GM12873 (cell line): Measurements from ENCODE around the gene JDP2.

Source experiments
- CTCF ChIP-seq: IDR thresholded peaks from 2 replicates; pipeline ENCODE4 v1.5.1; 2012; ENCODE audit warnings: low read depth, mild to moderate bottlenecking, moderate library complexity, low read length, control low read depth; ENCODE audit not compliant: insufficient read depth; ENCODE audit errors: missing control alignments

The JDP2 gene

DNA sequence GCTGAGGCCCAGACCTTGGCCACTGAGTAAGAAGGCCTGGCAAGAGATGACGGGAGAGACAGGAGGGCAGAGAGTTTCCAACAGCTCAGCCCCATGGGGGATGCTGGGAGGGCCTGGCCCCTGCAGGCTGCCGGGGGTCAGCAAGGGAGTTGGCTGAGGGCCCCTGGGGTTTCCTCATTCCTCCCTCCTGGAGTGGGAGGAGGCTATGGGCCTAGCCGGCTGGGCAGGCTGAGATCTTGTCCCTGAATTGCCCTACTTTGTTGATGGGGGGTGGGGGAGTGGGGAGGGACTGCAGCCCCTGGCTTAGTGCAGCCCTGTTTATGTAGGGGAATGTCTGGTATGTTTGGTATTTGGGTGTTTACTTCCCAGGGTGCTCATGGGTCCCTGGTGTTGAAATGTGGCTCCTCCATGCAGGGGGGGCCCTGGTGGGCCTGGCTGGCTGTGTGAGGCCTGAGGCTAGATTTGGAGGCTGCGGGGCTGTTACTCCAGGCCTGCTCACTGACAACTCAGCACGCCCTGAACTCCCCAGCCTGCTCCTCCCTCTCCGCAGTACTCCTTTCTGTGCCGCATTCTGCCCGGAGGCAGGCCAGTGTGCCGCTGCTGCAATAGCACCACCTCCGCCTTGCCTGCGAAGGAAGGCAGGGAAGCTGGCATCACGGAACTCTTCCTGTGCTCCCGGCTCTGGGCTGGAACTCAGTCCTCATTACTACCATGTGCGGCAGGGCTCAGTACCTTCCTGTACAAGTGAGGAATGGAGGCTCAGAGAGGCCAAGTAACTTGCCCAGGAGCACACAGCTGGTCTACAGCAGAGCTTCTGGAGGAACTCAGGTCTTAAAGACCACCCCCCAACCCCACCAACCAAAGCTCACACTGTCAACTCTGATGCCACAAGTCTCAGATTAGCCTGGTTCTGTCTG, 25.3 kb downstream of the JDP2 start:
- no peak for TF ChIP-seq CTCF

GRCh38 chr14:75453817-75454434, 26.1 kb downstream of the JDP2 start:
- no peak for TF ChIP-seq CTCF

DNA sequence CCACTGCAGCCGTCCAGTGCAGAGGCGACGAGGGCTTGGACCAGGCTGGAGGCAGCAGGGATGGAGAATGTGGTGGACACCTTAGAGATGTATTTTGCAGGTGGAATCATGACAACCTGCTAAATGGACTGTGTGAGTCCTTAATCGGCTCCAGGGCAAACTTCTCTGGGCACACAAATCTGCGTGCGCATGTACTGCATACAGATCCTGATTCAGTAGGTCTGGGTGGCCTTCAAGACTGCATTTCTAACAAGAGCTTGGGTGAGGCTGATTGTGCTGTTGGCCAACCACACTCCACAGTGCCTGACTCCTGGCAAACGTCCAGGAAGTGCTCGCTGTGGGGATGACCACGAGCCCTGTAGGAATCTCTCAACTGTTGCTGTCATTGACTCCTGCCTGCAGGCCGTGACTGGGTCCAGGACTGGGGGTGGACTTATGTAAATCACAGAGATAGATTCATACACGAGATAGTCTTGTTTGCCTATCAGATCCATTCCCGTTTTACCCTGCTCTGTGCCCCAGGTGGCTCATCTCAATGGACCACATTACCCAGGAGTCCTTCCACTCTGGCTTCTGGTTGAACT, 27.2 kb downstream of the JDP2 start:
- no peak for TF ChIP-seq CTCF

DNA sequence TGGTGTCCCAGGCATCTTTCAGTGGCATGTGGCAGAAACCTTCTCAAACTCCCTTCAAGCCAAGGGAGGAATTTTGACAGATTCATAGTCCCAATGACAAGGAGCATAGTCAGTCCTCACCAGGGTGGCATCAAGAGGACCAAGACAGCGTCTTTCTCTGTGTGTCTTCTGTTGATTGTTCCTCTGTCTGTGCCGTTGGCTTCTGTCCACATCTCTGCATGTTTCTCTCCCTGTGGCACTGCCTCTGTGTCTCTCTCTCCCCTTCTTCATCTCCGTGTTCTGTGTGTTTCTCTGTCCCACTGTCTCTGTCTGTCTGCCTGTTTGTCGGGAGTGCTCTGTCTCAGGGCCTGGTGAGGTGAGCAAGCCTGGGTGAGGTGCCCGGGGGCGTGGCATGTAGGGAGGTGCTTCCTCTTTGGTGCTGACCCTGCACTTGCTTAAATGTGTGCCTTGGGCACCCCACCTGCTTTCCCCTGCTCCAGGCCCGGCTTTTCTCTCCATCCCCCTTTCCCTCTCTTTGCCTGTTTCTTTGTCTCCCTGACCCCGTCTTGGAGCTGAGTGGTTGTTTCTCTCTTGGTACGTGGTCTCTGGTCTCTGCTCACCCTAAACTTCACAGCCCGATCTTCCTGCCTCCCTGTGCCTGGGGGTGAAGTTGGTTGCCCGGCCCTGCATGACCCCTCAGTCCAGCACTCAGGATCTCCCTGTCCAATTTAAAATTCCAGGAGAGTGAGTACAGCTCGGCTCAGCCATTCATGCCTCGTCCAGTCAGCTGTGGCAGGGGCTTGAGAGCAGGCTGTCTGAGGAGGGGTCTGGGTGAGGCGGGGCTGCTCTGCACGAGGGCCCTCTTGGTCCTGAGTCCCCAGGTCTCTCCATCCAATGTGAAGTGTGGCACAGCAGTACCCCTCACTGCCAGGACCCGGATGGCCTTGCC, 28.5 kb downstream of the JDP2 start:
- TF ChIP-seq CTCF = no peak

GRCh38 chr14:75456997-75457335, 29.1 kb downstream of the JDP2 start:
- no peak for TF ChIP-seq CTCF

DNA sequence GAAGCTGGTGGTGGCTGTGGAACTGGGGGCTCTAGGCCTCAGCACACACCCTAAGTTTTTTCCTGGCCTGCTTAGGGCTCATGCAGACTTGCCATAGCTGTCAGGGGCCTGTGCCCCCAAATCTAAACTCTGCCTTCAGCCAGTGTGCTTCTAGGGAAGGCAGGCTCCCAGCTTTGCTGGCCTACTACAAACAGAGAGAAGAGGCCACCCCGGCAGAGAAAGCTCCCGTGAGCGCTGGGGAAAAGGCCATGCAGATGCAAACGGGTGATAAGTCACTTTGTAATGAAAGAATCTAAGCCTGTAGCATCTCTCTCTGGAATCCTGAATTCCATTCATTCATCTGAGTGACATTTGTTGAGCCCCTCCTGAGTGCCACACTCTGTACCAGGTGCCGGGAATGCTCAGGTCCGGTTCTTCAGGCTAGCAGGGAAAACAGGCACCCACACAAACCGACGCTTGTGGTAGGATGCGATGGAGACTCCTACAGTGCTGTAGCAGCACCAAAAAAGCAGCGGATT, 29.9 kb downstream of the JDP2 start:
- TF ChIP-seq CTCF = no peak
